Measurements from ENCODE around the gene GTPBP1.

Gene GTPBP1

DNA sequence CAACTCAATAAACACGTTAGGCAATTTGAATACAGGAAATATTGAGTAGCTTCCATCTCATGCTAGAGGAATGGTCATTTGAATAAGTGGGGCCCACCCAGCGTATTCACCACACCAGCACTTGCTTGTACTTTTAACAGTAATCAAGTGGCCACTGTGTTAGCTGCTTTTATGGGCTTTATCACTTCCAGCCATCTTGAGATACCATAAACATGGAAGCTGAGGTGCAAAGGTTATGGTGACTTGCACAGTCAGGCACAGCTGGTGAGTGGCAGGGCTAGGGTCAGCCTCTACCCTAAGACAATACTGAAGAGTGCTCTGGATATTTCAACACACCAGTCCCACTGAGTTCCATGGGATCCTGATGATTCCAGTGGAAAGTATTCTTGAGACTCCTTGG lies 11.7 kb upstream of the GTPBP1 start:
- no peak for DNase-seq (ENCODE audit: low read depth)
- TF ChIP-seq, protein P1, sequence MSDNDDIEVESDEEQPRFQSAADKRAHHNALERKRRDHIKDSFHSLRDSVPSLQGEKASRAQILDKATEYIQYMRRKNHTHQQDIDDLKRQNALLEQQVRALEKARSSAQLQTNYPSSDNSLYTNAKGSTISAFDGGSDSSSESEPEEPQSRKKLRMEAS (IDR thresholded peaks at IDR 0.05; ENCODE audit: low read depth, low read length), result no peak
- TF ChIP-seq, protein P2, sequence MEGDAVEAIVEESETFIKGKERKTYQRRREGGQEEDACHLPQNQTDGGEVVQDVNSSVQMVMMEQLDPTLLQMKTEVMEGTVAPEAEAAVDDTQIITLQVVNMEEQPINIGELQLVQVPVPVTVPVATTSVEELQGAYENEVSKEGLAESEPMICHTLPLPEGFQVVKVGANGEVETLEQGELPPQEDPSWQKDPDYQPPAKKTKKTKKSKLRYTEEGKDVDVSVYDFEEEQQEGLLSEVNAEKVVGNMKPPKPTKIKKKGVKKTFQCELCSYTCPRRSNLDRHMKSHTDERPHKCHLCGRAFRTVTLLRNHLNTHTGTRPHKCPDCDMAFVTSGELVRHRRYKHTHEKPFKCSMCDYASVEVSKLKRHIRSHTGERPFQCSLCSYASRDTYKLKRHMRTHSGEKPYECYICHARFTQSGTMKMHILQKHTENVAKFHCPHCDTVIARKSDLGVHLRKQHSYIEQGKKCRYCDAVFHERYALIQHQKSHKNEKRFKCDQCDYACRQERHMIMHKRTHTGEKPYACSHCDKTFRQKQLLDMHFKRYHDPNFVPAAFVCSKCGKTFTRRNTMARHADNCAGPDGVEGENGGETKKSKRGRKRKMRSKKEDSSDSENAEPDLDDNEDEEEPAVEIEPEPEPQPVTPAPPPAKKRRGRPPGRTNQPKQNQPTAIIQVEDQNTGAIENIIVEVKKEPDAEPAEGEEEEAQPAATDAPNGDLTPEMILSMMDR (IDR thresholded peaks at IDR 0.05; ENCODE audit: low read depth, low read length), result no peak
- TF ChIP-seq POLR2A (IDR thresholded peaks at IDR 0.05; ENCODE audit: extremely low read depth, insufficient read length) (no peak), MYC (IDR thresholded peaks at IDR 0.05; ENCODE audit: low read depth, low read length) (no peak)
- no peak overlapping the region for H3K4me3 ChIP-seq (ENCODE audit: low read depth, low read length)

DNA sequence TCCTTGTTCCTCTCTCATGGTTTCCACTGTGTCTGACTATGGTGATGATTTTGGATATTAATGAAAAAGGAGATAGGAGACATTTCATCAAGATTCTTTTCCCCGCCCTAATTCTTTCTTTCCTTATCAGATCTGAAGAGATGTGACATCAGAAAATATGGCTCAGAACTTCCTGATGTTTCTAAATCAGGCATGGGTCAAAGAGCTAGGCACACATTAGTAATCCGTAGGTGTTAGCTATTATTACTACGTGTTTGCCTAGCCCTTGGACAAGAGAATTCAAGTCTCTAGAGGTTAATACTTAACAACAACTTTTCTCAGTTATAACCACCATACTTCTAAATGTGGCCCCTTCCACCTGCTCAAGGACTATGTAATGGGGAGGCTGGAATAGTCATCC lies 10.8 kb upstream of the GTPBP1 start:
- no peak overlapping the region for H3K4me3 ChIP-seq (ENCODE audit: low read depth, low read length)
- no peak for DNase-seq (ENCODE audit: low read depth)
- TF ChIP-seq MYC (IDR thresholded peaks at IDR 0.05; ENCODE audit: low read depth, low read length), result no peak
- TF ChIP-seq, protein P2 (IDR thresholded peaks at IDR 0.05; ENCODE audit: low read depth, low read length), result no peak
- no peak for TF ChIP-seq POLR2A (IDR thresholded peaks at IDR 0.05; ENCODE audit: extremely low read depth, insufficient read length)
- TF ChIP-seq, protein P1 (IDR thresholded peaks at IDR 0.05; ENCODE audit: low read depth, low read length), result no peak

DNA sequence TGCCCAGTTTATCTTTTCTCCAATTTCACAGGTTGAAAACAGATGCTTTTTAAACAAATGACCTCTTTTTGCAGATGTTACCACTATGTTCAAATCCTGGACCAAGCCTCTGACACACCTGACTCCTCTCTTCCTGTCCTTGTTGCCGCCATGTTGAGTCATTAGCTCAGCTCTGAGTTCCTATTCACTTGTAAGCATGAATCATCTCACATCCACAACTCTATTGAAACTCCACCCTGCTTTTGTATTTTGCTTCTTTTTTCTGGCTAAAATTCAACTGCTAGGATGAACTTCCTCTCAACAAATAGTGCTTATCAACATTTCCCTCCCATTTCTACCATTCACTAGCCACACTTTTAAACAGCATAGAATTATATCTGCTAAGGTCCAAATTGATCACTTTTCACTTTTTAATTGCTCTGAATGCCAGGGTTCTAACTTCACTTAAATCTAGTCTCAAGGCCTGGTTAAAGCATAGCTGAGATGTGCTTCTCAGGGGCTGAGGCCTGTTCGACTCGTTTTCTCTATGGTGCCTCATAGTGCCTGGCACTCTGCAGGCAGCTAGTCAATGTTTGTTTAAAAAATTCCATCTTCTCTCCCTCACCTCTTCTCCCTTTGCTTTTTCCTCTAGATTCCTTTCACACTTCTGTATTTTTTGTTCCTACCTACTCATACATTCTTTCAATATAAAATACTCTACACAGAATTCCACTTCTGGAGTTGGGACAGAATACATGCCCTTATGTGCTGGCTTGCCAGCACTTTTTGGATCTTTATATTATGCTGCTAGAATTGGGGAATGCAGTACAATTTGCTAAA lies 8.9 kb upstream of the GTPBP1 start:
- peak; percentile 55 for DNase-seq (ENCODE audit: low read depth)
- TF ChIP-seq, protein P1 (IDR thresholded peaks at IDR 0.05; ENCODE audit: low read depth, low read length), result no peak
- TF ChIP-seq, protein P2 (IDR thresholded peaks at IDR 0.05; ENCODE audit: low read depth, low read length), result no peak
- TF ChIP-seq POLR2A (IDR thresholded peaks at IDR 0.05; ENCODE audit: extremely low read depth, insufficient read length) (no peak), MYC (IDR thresholded peaks at IDR 0.05; ENCODE audit: low read depth, low read length) (no peak)
- H3K4me3 ChIP-seq (ENCODE audit: low read depth, low read length), result peak overlapping the region; percentile 7

DNA sequence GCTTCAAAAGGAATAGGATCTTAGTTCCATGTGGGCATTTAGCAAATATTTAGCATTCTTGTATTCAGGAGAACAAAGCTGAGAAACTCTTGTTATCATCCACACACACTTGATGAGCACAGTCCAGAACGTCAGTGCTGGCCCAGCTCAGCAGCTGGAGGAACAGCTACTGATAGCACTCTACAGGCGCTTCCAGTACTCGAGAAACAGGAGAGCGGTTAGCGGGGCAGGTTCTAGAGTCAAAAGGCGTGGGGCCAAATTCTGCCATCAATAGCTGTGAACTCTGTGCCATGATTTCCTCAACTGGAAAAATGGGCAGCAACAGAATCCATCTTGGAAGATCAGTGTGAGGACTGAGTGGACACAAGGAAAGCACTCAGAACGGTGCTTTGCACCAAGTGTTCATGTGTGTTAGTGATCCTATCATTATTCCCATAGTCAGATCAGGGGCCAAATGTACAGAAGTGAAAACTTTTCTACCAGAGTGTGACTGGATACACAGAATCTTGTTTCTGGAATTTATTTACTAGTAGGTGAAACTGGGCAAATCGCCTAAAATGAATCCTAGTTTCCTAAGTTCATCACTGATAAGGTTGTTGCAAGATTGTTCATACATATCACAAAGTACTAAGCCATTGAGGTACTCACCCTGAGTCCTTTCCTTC lies 8.2 kb upstream of the GTPBP1 start:
- peak overlapping the region; percentile 78 for H3K4me3 ChIP-seq (ENCODE audit: low read depth, low read length)
- TF ChIP-seq, protein P1 (IDR thresholded peaks at IDR 0.05; ENCODE audit: low read depth, low read length), result no peak
- TF ChIP-seq POLR2A (IDR thresholded peaks at IDR 0.05; ENCODE audit: extremely low read depth, insufficient read length) (no peak), MYC (IDR thresholded peaks at IDR 0.05; ENCODE audit: low read depth, low read length) (no peak)
- TF ChIP-seq, protein P2 (IDR thresholded peaks at IDR 0.05; ENCODE audit: low read depth, low read length), result no peak
- no peak for DNase-seq (ENCODE audit: low read depth)

DNA sequence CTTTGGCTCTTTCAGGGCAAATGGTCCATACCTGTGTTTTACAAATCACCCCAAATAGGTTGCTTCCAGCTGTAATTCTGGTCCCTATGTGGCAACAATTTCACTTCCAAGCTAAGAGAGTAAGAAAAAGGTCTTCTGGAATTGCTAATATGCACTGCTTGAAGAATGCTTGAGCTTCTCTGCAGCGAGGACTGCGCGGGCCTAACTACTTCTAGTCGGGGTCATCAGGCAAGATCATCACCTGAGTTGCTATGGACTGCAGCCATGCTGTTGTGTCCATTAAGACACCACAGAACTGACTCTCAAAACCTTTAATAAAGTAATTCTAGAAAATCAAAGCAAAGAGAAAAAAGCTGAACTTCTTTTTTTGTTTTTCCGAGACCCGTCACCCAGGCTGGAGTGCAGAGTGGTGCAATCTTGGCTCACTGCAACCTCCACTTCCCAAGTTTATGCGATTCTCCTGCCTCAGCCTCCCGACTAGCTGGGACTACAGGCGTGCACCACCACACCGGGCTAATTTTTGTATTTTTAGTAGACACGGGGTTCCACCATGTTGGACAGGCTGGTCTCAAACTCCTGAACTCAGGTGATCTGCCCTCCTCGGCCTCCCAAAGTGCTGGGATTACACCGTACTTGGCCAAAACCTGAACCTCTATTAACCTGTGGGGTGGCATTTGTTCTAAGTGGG lies 7.2 kb upstream of the GTPBP1 start:
- peak overlapping the region; percentile 78 for H3K4me3 ChIP-seq (ENCODE audit: low read depth, low read length)
- no peak for TF ChIP-seq POLR2A (IDR thresholded peaks at IDR 0.05; ENCODE audit: extremely low read depth, insufficient read length)
- DNase-seq (ENCODE audit: low read depth), result no peak

DNA sequence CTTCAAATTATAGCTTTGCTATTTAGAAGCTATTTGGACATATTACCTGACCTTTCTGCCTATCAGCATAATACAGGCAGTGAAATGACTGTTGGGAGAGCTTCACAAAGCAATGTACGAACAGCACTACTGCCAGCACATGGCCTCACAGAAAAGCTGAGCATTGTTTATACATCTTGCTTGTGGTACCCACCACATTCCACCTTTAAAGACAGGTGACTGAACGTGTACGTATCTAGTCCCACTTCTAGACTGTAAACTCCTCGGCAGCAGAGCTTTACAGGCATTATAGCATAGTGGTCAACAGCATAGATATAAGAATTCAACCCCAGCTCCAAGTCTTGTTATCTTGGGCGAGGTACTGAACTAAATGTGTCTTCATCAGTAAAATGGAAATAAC lies 6.6 kb upstream of the GTPBP1 start:
- DNase-seq (ENCODE audit: low read depth), result no peak
- TF ChIP-seq, protein P2 (IDR thresholded peaks at IDR 0.05; ENCODE audit: low read depth, low read length), result no peak
- TF ChIP-seq MYC (IDR thresholded peaks at IDR 0.05; ENCODE audit: low read depth, low read length) (no peak), POLR2A (IDR thresholded peaks at IDR 0.05; ENCODE audit: extremely low read depth, insufficient read length) (no peak)
- TF ChIP-seq, protein P1 (IDR thresholded peaks at IDR 0.05; ENCODE audit: low read depth, low read length), result no peak
- H3K4me3 ChIP-seq (ENCODE audit: low read depth, low read length), result peak overlapping the region; percentile 78

Data from NB4 (cell line).